Measurements from ENCODE around the gene DEFB129.

The DEFB129 gene

GRCh38 chr20:273884-274283 lies 46.8 kb downstream of the DEFB129 start:
- no peak overlapping the region for H3K27ac ChIP-seq
- H3K4me3 ChIP-seq = no peak overlapping the region
- H3K9me3 ChIP-seq (ENCODE audit: low read depth, low read length) = no peaks in the 10 kb centered on the region
- H3K9ac ChIP-seq (ENCODE audit: insufficient read length) = no peak overlapping the region
- H3K36me3 ChIP-seq (ENCODE audit: insufficient read depth, low read length) = no peaks in the 10 kb centered on the region; the same call in 1 of the 2 replicates
- TF ChIP-seq EZH2 (IDR thresholded peaks at IDR 0.05) (no peak), FOXP2 (optimal IDR thresholded peaks at IDR 0.05; ENCODE audit: control extremely low read depth, extremely low read length, insufficient read depth) (no peak)
- DNase-seq (ENCODE audit: low read depth, low spot score) = no peak

- no peak overlapping the region for H3K4me3 ChIP-seq
- H3K27ac ChIP-seq = no peak overlapping the region
- no peak overlapping the region for H3K9ac ChIP-seq (ENCODE audit: insufficient read length)
- H3K36me3 ChIP-seq (ENCODE audit: insufficient read depth, low read length) = no peaks in the 10 kb centered on the region; the same call in 1 of the 2 replicates
- no peak for DNase-seq (ENCODE audit: low read depth, low spot score)
- H3K9me3 ChIP-seq (ENCODE audit: low read depth, low read length) = no peaks in the 10 kb centered on the region
- TF ChIP-seq FOXP2 (optimal IDR thresholded peaks at IDR 0.05; ENCODE audit: control extremely low read depth, extremely low read length, insufficient read depth) = no peak
- no peak for TF ChIP-seq EZH2 (IDR thresholded peaks at IDR 0.05)
Measured at GRCh38 chr20:275791-276190, 48.7 kb downstream of the DEFB129 start.

- H3K4me3 ChIP-seq = no peak overlapping the region
- no peaks in the 10 kb centered on the region; the same call in 1 of the 2 replicates for H3K36me3 ChIP-seq (ENCODE audit: insufficient read depth, low read length)
- TF ChIP-seq POLR2AphosphoS5 (IDR thresholded peaks at IDR 0.05; ENCODE audit: borderline replicate concordance, low read depth, low read length) (no peak), FOXP2 (optimal IDR thresholded peaks at IDR 0.05; ENCODE audit: control extremely low read depth, extremely low read length, insufficient read depth) (no peak), EZH2 (IDR thresholded peaks at IDR 0.05) (no peak)
- H3K27ac ChIP-seq = no peak overlapping the region
- H3K9me3 ChIP-seq (ENCODE audit: low read depth, low read length) = no peaks in the 10 kb centered on the region
- no peak overlapping the region for H3K9ac ChIP-seq (ENCODE audit: insufficient read length)
- no peak for DNase-seq (ENCODE audit: low read depth, low spot score)
Measured at GRCh38 chr20:276620-277495, 49.8 kb downstream of the DEFB129 start.

- no peaks in the 10 kb centered on the region for H3K9me3 ChIP-seq (ENCODE audit: low read depth, low read length)
- TF ChIP-seq FOXP2 (optimal IDR thresholded peaks at IDR 0.05; ENCODE audit: control extremely low read depth, extremely low read length, insufficient read depth) (no peak), POLR2AphosphoS5 (IDR thresholded peaks at IDR 0.05; ENCODE audit: borderline replicate concordance, low read depth, low read length) (no peak), EZH2 (IDR thresholded peaks at IDR 0.05) (no peak)
- no peak overlapping the region for H3K4me3 ChIP-seq
- H3K36me3 ChIP-seq (ENCODE audit: insufficient read depth, low read length) = no peaks in the 10 kb centered on the region; the same call in 1 of the 2 replicates
- H3K9ac ChIP-seq (ENCODE audit: insufficient read length) = no peak overlapping the region
- DNase-seq (ENCODE audit: low read depth, low spot score) = no peak
- H3K27ac ChIP-seq = no peak overlapping the region
Measured at GRCh38 chr20:277496-277781, 50.4 kb downstream of the DEFB129 start.

GRCh38 chr20:278181-278580 lies 51.1 kb downstream of the DEFB129 start:
- H3K9me3 ChIP-seq (ENCODE audit: low read depth, low read length) = no peaks in the 10 kb centered on the region
- H3K4me3 ChIP-seq = no peak overlapping the region
- DNase-seq (ENCODE audit: low read depth, low spot score) = no peak
- no peak overlapping the region for H3K9ac ChIP-seq (ENCODE audit: insufficient read length)
- TF ChIP-seq FOXP2 (optimal IDR thresholded peaks at IDR 0.05; ENCODE audit: control extremely low read depth, extremely low read length, insufficient read depth) = no peak
- no peak for TF ChIP-seq EZH2 (IDR thresholded peaks at IDR 0.05)
- no peak for TF ChIP-seq POLR2AphosphoS5 (IDR thresholded peaks at IDR 0.05; ENCODE audit: borderline replicate concordance, low read depth, low read length)
- no peak overlapping the region for H3K27ac ChIP-seq
- no peaks in the 10 kb centered on the region; the same call in 1 of the 2 replicates for H3K36me3 ChIP-seq (ENCODE audit: insufficient read depth, low read length)

- TF ChIP-seq POLR2AphosphoS5 (IDR thresholded peaks at IDR 0.05; ENCODE audit: borderline replicate concordance, low read depth, low read length) (no peak), FOXP2 (optimal IDR thresholded peaks at IDR 0.05; ENCODE audit: control extremely low read depth, extremely low read length, insufficient read depth) (no peak), EZH2 (IDR thresholded peaks at IDR 0.05) (no peak)
- no peak for DNase-seq (ENCODE audit: low read depth, low spot score)
- no peak overlapping the region for H3K9ac ChIP-seq (ENCODE audit: insufficient read length)
- H3K4me3 ChIP-seq = no peak overlapping the region
- no peaks in the 10 kb centered on the region for H3K9me3 ChIP-seq (ENCODE audit: low read depth, low read length)
- H3K27ac ChIP-seq = no peak overlapping the region
- no peaks in the 10 kb centered on the region; the same call in 1 of the 2 replicates for H3K36me3 ChIP-seq (ENCODE audit: insufficient read depth, low read length)
Measured at GRCh38 chr20:278607-279571, 51.8 kb downstream of the DEFB129 start.
